Measurements from ENCODE around the gene CELF2. TPM values are rescaled to one million over a fixed set of nuclear protein-coding genes. Genes with fewer than 3 reads are reported as not detected.

CELF2 gene
- total RNA-seq, 1 donor: 21.9 TPM

GRCh38 chr10:11169976-11170375 lies 152.3 kb downstream of the CELF2 start:
- DNase-seq (ENCODE audit: low read depth): no peak
- TF ChIP-seq CTCF (IDR thresholded peaks at IDR 0.05; ENCODE audit: insufficient read depth, low read length): no peak
- H3K4me3 ChIP-seq (ENCODE audit: low read depth, low read length): no peak overlapping the region

- no peak for DNase-seq (ENCODE audit: low read depth)
- no peak overlapping the region for H3K4me3 ChIP-seq (ENCODE audit: low read depth, low read length)
- TF ChIP-seq CTCF (IDR thresholded peaks at IDR 0.05; ENCODE audit: insufficient read depth, low read length): no peak
These were observed 152.9 kb downstream of the CELF2 start for GRCh38 chr10:11170574-11170973.

GRCh38 chr10:11170993-11171851 lies 153.6 kb downstream of the CELF2 start:
- DNase-seq (ENCODE audit: low read depth): no peak
- TF ChIP-seq CTCF (IDR thresholded peaks at IDR 0.05; ENCODE audit: insufficient read depth, low read length): no peak
- no peak overlapping the region for H3K4me3 ChIP-seq (ENCODE audit: low read depth, low read length)

- DNase-seq (ENCODE audit: low read depth): no peak
- no peak for TF ChIP-seq CTCF (IDR thresholded peaks at IDR 0.05; ENCODE audit: insufficient read depth, low read length)
- H3K4me3 ChIP-seq (ENCODE audit: low read depth, low read length): no peak overlapping the region
These were observed 155.4 kb downstream of the CELF2 start for GRCh38 chr10:11173042-11173441.

GRCh38 chr10:11175823-11176243 lies 158.2 kb downstream of the CELF2 start:
- no peak overlapping the region for H3K4me3 ChIP-seq (ENCODE audit: low read depth, low read length)
- DNase-seq (ENCODE audit: low read depth): no peak
- TF ChIP-seq CTCF (IDR thresholded peaks at IDR 0.05; ENCODE audit: insufficient read depth, low read length): no peak

- no peak overlapping the region for H3K4me3 ChIP-seq (ENCODE audit: low read depth, low read length)
- no peak for DNase-seq (ENCODE audit: low read depth)
- no peak for TF ChIP-seq CTCF (IDR thresholded peaks at IDR 0.05; ENCODE audit: insufficient read depth, low read length)
These were observed 159.1 kb downstream of the CELF2 start for GRCh38 chr10:11176746-11177145.

All from fibroblast of the aortic adventitia (primary cell).